Activated T-helper 17 cell treated with anti-CD3 and anti-CD28 coated beads, Interleukin-2, amount 50 U/mL, for 72 hours (primary cell): Measurements from ENCODE around the gene ATRIP. TPM values are rescaled to one million over a fixed set of nuclear protein-coding genes. Genes with fewer than 3 reads are reported as not detected.

Source experiments
- ATAC-seq: fragments of 150-1000 bp; cut with Tn5 transposase; replicated peaks from 2 replicates; pipeline ENCODE4 v1.10.0; 2021; ENCODE audit warnings: mild to moderate bottlenecking, moderate library complexity
- H3K27ac Mint-ChIP-seq: one replicate; pipeline ENCODE4 v1.8.0; 2022; ENCODE audit warnings: mixed read lengths
- H3K27me3 Mint-ChIP-seq: one replicate; pipeline ENCODE4 v1.8.0; 2022; ENCODE audit warnings: mixed read lengths
- H3K36me3 Mint-ChIP-seq: one replicate; pipeline ENCODE4 v1.8.0; 2022; ENCODE audit warnings: low read depth, mild to moderate bottlenecking, mixed read lengths
- H3K4me1 Mint-ChIP-seq: one replicate; pipeline ENCODE4 v1.8.0; 2022; ENCODE audit warnings: mixed read lengths
- H3K4me3 Mint-ChIP-seq: one replicate; pipeline ENCODE4 v1.8.0; 2022; ENCODE audit warnings: mild to moderate bottlenecking, mixed read lengths
- H3K9me3 Mint-ChIP-seq: one replicate; pipeline ENCODE4 v1.8.0; 2022; ENCODE audit warnings: mixed read lengths
- total RNA-seq, 2 donors: library from RNA; stranded (reverse); gene quantifications; one replicate each; pipeline ENCODE4 v1.2.3, GENCODE V29; 2022

The ATRIP gene
- total RNA-seq, 2 donors from 2014 or later = 10.5 to 14.9 TPM

DNA sequence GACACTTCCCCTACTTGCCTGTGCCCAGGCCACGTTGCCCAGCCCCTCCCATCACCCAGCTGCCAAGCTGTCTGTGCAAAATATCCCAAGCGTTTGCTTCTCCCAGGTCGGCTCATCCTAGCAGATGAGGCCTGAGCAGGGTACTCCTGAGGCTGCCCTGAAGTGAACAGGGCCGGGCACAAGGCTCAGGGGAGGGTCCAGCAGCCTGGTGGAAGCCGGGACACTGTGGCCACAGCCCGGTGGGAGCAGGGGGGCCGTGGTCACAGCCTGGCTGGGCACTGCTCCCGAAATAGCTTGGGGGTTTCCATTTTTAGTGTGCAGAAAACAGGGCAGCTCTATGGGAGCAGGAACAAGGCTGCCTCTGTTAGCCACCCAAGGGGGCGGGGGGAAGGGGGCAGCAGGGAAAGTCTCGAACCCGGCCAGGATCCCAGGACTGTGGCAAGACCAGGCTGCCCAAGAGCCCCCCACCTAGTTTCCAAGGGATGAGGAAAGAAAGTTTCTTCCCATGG lies 20.1 kb upstream of the ATRIP start:
- no peaks in the 10 kb centered on the region for H3K4me1 Mint-ChIP-seq
- H3K36me3 Mint-ChIP-seq = peaks cover 5% of the 10 kb centered on the region
- no peaks in the 10 kb centered on the region for H3K9me3 Mint-ChIP-seq
- no peak for ATAC-seq
- H3K27ac Mint-ChIP-seq = no peak overlapping the region
- H3K4me3 Mint-ChIP-seq = no peak overlapping the region
- no peaks in the 10 kb centered on the region for H3K27me3 Mint-ChIP-seq

DNA sequence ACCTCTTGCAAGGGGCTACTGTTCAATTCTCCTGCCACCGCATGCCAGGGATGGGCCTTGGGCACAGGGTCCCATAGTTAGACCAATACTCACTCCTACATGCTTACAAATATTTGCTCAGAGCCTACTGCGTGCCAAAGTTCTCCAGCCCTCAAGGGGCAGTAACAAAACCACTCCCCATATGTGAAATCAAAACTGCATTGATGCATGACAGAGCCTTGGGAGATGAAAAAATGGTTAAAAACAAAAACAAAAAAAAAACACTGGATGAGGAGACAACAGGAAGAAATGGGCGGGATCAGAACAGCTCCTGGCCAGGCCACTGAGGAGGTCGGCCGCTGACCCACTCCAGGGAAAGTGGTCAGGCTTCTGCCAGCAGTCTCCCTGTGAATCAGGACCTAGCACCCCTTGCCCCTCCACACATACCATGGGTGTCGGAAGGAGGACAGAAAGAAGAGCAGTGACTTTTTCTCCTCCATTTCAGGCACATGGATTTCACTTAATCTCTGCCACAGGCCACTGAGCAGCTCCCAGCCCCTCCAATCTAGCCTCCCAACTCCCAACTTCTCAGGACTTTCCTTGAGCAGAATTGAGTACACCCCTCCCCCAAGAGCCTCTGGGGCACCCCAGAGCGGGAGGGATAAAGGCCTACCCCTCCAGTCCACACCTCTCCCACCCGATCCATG lies 19.4 kb upstream of the ATRIP start:
- no peaks in the 10 kb centered on the region for H3K9me3 Mint-ChIP-seq
- H3K27me3 Mint-ChIP-seq = no peaks in the 10 kb centered on the region
- H3K36me3 Mint-ChIP-seq = peaks cover 11% of the 10 kb centered on the region
- H3K4me1 Mint-ChIP-seq = no peaks in the 10 kb centered on the region
- ATAC-seq = no peak
- no peak overlapping the region for H3K27ac Mint-ChIP-seq
- no peak overlapping the region for H3K4me3 Mint-ChIP-seq

DNA sequence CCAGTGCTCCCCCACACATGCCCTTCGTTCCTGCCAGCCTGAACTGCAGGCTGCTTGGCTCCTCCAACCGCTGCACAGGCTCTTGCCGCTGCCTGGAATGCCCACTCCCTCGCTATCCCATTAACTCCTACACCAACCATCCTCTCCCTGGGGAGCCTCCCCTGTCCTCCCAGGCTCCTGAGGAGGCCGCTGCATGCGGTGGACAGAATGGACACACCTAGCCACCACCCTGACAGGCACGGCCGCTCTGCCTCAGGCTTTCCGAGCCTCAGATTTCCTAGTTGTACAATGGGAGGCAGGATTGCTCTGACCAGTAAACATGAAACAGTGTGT lies 18.9 kb upstream of the ATRIP start:
- peak overlapping the region; percentile 41 for H3K4me3 Mint-ChIP-seq
- ATAC-seq = no peak
- no peaks in the 10 kb centered on the region for H3K9me3 Mint-ChIP-seq
- H3K36me3 Mint-ChIP-seq = peaks cover 16% of the 10 kb centered on the region
- H3K27ac Mint-ChIP-seq = no peak overlapping the region
- H3K4me1 Mint-ChIP-seq = no peaks in the 10 kb centered on the region
- no peaks in the 10 kb centered on the region for H3K27me3 Mint-ChIP-seq

DNA sequence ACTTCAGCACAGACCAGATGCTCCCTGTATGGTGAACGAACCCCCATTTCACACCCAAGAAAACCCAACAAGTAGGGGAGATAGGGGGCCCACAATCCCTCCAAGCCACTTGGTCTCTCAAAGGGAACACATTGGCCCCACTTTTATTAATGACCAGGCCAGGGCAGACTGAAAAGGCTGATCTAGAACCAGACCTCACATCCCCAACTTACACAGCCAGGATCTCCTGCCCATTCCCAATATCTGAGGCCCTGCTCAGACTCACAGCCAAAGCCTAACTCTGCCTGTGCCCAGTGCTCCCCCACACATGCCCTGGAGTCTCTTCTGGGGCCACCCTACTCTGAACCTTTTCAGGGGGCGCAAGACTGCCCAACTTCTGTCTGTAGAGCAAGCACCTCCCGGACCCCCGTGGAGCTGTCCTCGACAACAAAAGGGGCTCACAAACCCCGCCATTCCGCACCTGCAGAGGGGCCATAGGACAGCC lies 18.4 kb upstream of the ATRIP start:
- H3K27ac Mint-ChIP-seq = no peak overlapping the region
- H3K4me1 Mint-ChIP-seq = no peaks in the 10 kb centered on the region
- no peak for ATAC-seq
- H3K27me3 Mint-ChIP-seq = no peaks in the 10 kb centered on the region
- peaks cover 17% of the 10 kb centered on the region for H3K36me3 Mint-ChIP-seq
- peak overlapping the region; percentile 41 for H3K4me3 Mint-ChIP-seq
- no peaks in the 10 kb centered on the region for H3K9me3 Mint-ChIP-seq

DNA sequence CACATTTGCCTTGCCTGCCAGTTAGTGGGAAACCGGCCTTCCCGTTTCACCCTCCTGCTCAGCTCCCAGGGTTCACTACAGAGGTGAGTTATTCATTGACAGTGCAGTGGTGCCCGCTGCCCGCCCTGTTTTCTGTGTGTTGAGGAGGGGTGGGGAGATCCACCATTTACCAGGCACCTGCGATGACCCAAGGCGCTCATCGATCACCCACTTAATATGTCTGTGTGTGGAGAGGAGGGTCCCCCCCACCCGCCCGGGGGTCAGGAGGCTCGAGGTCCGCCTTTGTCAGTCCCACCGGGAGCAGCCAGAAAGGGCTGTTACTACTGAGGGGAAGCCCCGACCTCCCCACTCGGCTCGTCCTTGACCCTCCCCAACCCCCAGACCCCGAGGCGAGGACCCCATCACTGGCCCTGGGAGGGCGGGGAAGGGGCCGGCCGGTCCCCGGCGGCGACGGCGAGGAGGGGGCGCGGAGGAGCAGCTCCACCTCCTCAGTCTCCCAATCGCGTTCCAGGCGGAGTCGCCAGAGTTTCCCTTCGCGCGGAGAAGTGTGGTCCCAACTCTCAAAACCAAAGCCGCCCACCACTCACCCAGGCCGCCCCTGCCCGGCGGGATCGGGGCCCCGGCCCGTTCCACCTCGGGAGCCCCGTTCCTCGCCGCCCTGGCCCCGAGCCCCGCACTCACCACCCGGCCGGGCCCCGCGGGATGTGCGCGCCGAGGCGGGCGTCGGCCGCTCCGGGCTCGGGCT lies 17.8 kb upstream of the ATRIP start:
- peak; percentile 53 for ATAC-seq
- Mint-ChIP-seq H3K27me3 (no peaks in the 10 kb centered on the region), H3K4me1 (no peaks in the 10 kb centered on the region), H3K9me3 (no peaks in the 10 kb centered on the region), H3K27ac (no peak overlapping the region), H3K4me3 (peak overlapping the region; percentile 41), H3K36me3 (peaks cover 17% of the 10 kb centered on the region)

DNA sequence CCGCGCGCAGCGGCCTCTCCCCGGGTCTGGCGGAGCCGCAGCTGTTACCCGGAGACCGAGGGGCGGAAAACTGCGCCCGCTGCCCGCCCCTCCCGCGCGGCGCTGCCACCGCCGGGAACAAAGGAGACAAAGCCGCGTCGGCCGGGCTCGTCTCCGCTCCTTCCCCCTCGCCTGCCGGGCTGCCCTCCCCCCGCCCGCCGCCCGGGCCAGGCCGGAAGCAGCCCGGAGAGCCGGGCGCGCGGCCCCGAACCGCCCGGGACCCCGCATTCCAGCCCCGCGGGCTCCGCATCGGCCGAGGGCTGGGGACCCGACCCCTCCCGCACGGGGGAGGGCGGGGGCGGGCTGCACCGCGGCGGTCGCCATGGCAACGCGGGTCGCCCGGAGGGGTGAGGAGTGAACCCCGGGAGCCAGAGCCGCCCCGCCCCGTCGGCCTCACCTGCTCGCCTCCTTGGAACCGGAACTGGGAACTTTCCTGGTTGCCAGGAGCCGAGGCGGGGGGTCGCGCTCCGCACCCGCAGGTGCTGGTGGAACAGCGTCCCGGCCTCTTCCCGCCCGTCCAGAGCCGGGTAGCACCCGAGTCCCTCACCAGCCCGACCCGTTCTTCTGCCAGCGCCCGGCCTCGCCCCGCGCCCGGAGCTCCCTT lies 17.1 kb upstream of the ATRIP start:
- Mint-ChIP-seq H3K27me3 (no peaks in the 10 kb centered on the region), H3K27ac (peak overlapping the region; percentile 75), H3K4me3 (peak overlapping the region; percentile 71), H3K36me3 (peaks cover 23% of the 10 kb centered on the region), H3K9me3 (no peaks in the 10 kb centered on the region), H3K4me1 (no peaks in the 10 kb centered on the region)
- ATAC-seq = peak; percentile 79

DNA sequence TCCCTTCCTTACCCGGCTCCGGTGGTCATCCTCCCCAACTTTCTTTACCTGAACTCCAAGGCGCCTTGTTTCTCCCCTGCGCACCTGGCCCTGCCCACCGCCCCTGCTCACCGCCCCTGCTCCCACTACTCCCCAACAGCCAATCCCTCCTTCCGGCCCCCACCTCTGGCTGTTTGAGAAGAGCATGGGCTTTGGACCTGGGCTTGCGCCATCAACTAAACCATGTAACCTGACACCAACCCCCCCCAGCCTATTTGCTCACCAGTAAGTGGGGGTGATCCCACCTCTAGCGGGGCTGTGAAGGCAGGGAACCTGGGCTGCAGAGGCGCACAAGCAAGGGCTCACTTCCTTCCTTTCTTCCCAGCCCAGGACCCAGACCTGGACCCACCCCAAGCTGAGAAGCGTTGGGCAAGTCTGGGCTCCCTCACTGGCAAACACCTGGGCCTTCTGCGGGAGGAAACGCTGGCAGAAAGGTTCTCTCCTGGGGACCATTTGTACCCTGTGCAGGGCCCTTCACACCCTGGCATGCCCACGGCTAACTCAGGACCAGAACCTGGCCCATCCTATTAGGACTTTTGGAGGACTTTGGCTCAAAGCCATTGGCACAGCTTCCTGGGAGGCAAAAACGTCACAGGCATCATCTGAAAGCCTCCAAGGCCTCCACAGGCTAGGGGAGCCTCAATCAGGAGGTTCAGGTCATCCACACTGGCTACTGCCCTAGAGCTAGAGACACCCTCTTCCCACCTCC lies 16.4 kb upstream of the ATRIP start, which contains the start of gene PLXNB1:
Gene PLXNB1 (minus strand): TSS at position 127 of the 748 bp plus-strand sequence. CDS start 5,475 bp downstream, outside the sequence.
- Mint-ChIP-seq H3K27me3 (no peaks in the 10 kb centered on the region), H3K4me1 (no peaks in the 10 kb centered on the region), H3K27ac (peak within 1 kb of the TSS; percentile 75), H3K36me3 (peaks cover 25% of the 10 kb centered on the region), H3K4me3 (peak within 1 kb of the TSS; percentile 71), H3K9me3 (no peaks in the 10 kb centered on the region)
- ATAC-seq = no peak

DNA sequence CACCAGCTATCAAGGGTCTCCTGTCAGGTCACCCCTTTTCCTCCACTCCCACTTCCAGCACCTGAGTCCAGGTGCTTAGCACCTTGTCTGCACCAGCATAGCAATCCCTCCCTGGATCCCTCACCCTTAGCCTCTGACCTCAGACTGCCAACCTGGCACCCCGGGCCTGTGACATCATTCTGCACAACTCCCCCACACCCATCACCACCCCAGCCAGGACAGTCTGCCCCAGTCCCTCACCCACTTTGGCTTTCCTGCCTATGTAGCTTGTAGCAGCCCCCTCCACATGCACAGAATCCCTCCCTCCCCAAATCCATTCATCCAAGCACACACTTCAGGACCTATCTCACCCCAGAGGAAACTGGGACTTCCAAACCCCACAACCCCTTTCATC lies 15.8 kb upstream of the ATRIP start:
- H3K4me3 Mint-ChIP-seq = peak overlapping the region; percentile 71

DNA sequence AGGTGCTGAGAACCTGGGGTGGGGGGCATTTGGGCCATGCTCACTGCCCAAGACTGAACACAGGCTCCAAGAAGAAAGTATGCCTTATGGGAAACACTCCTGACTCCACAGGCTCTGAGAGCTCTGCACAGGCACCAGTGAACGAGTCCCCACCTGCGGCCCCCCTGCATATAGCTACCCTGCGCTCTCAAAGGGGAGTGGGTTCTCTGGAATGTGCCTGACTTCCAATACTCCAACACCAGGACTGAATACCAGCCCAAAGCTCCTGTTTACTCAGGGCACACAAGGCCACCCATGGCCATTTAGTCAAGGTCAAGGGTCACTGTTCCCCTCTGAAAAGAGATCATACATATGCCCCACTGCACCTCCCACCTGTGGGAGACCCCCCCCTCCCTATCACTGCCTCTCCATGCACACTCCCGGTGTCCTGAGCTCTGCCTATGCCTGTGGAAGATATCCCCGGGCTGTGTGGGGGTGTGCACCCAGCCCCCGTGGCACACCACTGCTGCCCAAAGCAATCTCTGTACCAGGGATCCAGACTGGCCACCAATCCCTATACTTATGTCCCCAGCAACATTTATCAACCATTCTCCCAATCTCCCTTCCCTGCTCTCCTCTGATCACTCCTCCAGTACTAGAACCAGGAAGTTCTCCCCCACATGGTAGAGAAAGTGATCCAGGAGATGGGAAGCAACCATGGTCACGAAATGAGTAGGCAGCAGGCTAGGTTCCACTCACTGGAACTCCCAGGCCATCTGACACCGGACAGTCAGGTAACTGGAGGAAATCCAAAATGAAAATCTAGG lies 15.1 kb upstream of the ATRIP start:
- Mint-ChIP-seq H3K4me3 (peak overlapping the region; percentile 71), H3K4me1 (no peaks in the 10 kb centered on the region)

More for the DNA sequence above, 15.8 kb upstream of the ATRIP start:
- no peaks in the 10 kb centered on the region for H3K4me1 Mint-ChIP-seq
- H3K27me3 Mint-ChIP-seq = no peaks in the 10 kb centered on the region
- ATAC-seq = no peak
- H3K27ac Mint-ChIP-seq = peak overlapping the region; percentile 75
- H3K9me3 Mint-ChIP-seq = no peaks in the 10 kb centered on the region
- H3K36me3 Mint-ChIP-seq = peaks cover 25% of the 10 kb centered on the region

DNA sequence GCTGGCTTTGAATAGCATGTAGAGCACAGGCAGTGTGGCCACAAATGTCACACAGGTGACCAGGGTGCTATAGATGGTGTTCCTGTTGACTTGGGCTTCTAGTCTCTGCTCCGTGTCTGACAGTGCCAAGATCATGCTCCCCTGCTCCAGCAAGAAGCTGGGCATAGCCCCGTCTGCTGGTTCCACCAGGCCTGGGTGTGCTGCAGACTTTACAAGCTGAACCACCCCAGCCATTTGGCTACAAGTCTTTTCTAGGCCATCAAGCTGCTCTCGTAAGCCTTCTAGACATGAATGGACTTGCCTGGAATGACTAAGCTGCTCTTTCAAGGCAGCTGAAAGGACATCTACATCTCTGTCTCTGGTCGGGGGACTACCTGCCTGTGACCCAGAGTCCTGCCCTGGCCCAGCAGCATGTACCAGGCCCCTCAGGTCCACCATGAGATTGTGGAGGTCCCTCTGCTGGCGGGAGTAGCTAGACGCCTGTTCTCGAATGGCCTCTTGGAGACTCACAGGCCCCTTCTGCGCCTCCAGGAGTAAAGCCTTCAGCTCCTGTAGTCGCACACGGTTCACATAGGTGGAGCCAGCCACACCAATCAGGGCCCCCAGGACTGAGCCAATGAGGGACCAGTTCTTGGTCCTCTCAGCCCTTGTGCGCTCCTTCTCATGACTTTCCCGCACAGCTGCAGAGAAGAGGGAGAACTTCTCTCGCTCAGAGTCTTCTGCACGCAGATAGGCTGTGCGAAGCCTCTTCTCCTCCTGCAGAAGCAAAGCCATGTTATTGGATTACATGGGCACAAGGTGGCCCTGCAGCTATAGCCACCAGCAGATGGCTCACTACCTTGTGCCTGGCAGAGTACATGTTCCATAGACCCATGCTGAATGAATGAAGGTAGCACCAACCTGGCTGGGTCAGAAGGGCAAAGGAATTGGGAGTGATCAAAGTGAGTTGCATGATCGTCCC lies 13.8 kb upstream of the ATRIP start:
- Mint-ChIP-seq H3K27me3 (no peaks in the 10 kb centered on the region), H3K4me3 (no peak overlapping the region), H3K4me1 (no peaks in the 10 kb centered on the region), H3K27ac (no peak overlapping the region), H3K9me3 (no peaks in the 10 kb centered on the region), H3K36me3 (peaks cover 25% of the 10 kb centered on the region)
- ATAC-seq = no peak

More for the DNA sequence above, 15.1 kb upstream of the ATRIP start:
- Mint-ChIP-seq H3K27ac (peak overlapping the region; percentile 75), H3K27me3 (no peaks in the 10 kb centered on the region), H3K9me3 (no peaks in the 10 kb centered on the region), H3K36me3 (peaks cover 25% of the 10 kb centered on the region)
- ATAC-seq = no peak

DNA sequence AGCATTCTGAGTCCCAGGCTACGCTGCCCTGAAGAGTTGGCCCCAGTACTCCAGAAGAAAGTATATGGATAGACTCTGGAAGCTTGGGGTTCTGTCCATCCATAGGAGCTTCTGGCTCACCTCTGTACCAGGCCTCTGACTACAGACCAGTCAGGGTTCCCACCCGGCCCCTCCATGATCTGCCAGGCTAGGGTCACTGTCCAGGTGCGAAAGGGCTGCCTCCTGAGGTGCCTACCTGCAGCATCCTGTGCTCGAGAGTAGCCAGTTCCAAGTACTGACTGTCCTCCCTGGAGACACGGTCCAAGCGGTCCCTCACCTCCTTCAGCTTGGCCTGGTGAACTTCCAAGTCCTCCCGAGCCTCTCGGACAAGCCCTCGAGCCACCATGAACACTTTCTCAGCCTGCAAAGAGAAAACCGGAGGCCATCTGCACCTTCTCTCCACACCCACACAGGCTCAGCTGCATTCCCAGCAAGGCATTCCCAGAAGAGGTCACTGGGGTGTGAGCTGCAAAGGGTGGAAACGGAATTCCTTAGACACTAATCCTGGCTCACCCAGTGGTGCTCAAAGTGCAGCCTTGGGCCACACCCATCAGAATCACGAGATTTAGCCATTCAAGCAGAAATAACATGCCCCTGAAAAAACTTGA lies 12.9 kb upstream of the ATRIP start:
- no peak for ATAC-seq
- no peaks in the 10 kb centered on the region for H3K9me3 Mint-ChIP-seq
- no peaks in the 10 kb centered on the region for H3K27me3 Mint-ChIP-seq
- peaks cover 5% of the 10 kb centered on the region for H3K4me1 Mint-ChIP-seq
- peaks cover 25% of the 10 kb centered on the region for H3K36me3 Mint-ChIP-seq
- no peak overlapping the region for H3K27ac Mint-ChIP-seq
- H3K4me3 Mint-ChIP-seq = no peak overlapping the region

DNA sequence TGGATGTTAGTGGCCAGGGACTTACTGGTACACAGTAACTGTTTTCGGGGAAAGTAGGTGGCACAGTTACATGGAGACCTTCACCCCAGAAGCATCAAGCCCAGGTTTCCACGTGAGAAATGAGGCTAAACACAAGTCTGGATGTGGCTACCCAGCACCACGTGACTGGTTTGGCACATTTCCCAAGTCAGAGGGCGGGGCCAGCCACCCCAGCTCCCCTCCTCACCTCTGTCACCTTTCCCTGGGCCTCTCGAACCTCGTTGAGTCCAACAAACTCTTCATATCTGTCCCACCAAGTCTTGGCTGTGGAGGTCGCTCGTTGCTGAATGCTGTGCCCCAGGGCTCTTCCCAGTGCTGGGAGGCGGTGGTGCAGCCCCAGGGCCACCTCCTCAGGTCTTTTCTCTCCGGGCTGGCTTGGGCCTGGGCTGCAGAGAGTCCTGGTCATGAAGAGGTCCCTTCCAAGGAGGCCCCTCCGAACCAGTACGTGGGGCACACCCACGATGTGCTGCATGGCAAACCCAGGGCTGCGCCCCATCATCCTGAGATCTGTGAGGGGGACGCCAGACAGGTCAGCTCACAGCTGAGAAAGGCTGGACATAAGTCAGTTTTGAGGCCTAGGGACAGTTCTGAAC lies 11.8 kb upstream of the ATRIP start:
- H3K27me3 Mint-ChIP-seq = no peaks in the 10 kb centered on the region
- H3K4me1 Mint-ChIP-seq = peaks cover 13% of the 10 kb centered on the region
- H3K9me3 Mint-ChIP-seq = no peaks in the 10 kb centered on the region
- no peak overlapping the region for H3K4me3 Mint-ChIP-seq
- ATAC-seq = no peak
- H3K36me3 Mint-ChIP-seq = peaks cover 26% of the 10 kb centered on the region
- no peak overlapping the region for H3K27ac Mint-ChIP-seq
